Neural cell (in vitro differentiated cells): ENCODE measurements around the gene XIAP.

ENCODE experiments used
- EP300 ChIP-seq: fragments of 450-650 bp; conservative IDR thresholded peaks from 2 replicates; pipeline ENCODE4 v1.6.1; 2014; ENCODE audit warnings: antibody characterized with exemption, mild to moderate bottlenecking, moderate library complexity; ENCODE audit not compliant: poor library complexity, severe bottlenecking
- EZH2 ChIP-seq: fragments of 200-600, 300-800 bp; shearing (Covaris generic), sonication (generic); IDR thresholded peaks from 2 replicates; pipeline ENCODE4 v1.6.1; 2014; ENCODE audit warnings: antibody characterized with exemption, low read length, borderline replicate concordance, mild to moderate bottlenecking; ENCODE audit not compliant: insufficient read depth, poor library complexity, severe bottlenecking
- POLR2AphosphoS5 ChIP-seq: IDR thresholded peaks from 2 replicates; pipeline ENCODE4 v1.6.1; 2012
- TF ChIP-seq, protein P1 (sequence below): fragments of 450-650 bp; IDR thresholded peaks from 2 replicates; pipeline ENCODE4 v1.5.1; 2014; ENCODE audit warnings: antibody characterized with exemption, mild to moderate bottlenecking, moderate library complexity; ENCODE audit not compliant: poor library complexity, severe bottlenecking

DNA sequence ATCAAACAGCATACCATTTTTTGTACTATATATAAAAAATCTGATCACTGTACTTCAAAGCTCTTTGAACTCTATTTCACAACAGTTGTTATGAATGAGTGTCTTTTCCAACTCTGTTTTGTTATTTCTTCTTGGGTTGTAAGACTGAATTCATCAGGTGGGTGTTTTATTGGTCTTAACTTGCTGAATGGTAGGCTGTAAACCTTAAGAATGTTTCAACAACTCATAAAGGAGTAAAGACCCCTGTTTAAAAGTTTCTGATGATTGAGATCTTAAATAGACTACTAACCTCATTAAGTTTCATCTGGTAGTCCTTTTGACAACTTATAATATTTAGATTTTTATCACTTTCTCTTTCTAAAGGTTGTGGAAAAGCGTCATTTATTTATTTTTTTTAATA lies 83.2 kb downstream of the XIAP start:
- TF ChIP-seq, protein P1, sequence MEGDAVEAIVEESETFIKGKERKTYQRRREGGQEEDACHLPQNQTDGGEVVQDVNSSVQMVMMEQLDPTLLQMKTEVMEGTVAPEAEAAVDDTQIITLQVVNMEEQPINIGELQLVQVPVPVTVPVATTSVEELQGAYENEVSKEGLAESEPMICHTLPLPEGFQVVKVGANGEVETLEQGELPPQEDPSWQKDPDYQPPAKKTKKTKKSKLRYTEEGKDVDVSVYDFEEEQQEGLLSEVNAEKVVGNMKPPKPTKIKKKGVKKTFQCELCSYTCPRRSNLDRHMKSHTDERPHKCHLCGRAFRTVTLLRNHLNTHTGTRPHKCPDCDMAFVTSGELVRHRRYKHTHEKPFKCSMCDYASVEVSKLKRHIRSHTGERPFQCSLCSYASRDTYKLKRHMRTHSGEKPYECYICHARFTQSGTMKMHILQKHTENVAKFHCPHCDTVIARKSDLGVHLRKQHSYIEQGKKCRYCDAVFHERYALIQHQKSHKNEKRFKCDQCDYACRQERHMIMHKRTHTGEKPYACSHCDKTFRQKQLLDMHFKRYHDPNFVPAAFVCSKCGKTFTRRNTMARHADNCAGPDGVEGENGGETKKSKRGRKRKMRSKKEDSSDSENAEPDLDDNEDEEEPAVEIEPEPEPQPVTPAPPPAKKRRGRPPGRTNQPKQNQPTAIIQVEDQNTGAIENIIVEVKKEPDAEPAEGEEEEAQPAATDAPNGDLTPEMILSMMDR: no peak
- TF ChIP-seq EP300: no peak
- no peak for TF ChIP-seq EZH2
- no peak for TF ChIP-seq POLR2AphosphoS5
